Stomach (tissue), 4 donors: ENCODE results near the gene SNRNP25.

ENCODE experiments used
- EP300 ChIP-seq: sonication (generic); formaldehyde crosslinking; IDR thresholded peaks from one replicate; pipeline ENCODE4 v1.6.1; 2017; ENCODE audit warnings: antibody characterized with exemption
- POLR2A ChIP-seq, 4 donors: fragments of 450-650 bp; IDR thresholded peaks; one replicate each; pipeline ENCODE4 v1.6.1; 2016; ENCODE audit warnings: antibody characterized with exemption in 4 of 4, control low read depth in 2 of 4, mild to moderate bottlenecking in 1 of 4, moderate library complexity in 1 of 4
- POLR2AphosphoS5 ChIP-seq, 3 donors: sonication (generic); formaldehyde crosslinking; IDR thresholded peaks; one replicate each; pipeline ENCODE4 v1.6.1; 2016; ENCODE audit warnings: antibody characterized with exemption in 3 of 3
- TF ChIP-seq, protein P1 (sequence below), 7 experiments: fragments of 450-650 bp in 4 of 7; fragments of 200-600 bp in 3 of 7; sonication (generic) in 3 of 7; IDR thresholded peaks; one replicate each; pipeline ENCODE4 v1.5.1; 2016 to 2019; ENCODE audit warnings: antibody characterized with exemption in 7 of 7, control low read depth in 2 of 7, mild to moderate bottlenecking in 1 of 7

DNA sequence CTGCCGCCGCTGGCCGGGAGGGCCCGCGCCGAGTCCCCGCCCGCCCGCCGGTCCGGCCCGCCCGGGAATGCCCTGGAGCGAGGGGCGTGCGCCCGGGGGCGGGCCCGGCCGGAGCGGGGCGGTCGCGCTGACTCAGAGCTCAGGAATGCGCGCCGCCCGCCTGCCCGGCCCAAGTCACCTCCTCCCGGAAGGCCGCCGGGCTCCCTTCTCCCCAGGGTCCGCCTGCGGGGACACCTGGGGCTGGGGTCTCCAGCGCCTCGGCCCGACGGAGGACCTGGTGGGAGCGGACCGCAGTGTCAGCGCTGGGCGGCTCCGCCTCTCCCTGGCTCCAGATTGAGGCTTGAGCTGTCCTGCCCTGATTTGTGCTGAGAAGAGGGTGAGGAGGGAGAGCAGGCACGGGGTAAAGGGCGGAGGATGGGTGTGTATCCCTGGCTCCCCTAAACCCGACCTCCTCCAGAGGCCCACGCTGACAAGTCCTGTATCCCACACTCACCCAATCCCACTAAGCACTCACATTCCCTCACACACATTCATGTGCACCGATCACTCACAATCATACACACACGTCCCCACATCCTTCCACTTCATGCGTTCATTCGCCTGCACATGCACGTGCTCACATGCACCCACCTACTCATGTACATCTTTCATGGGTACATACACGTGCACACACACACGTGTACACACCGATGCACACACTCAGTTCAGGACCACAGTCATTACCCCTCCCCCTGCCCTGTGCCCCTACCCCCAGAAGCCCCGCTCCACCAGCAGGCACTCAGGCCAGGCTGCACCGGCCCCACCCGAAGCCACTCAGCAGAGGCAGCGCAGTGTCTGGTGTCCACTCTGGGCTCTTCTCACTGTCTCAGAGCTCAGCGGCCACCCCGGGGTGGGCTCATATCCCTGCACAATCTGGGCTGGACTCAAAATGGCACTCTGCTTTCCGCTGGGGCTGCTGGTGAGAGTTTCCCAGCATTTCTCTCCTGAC, 19.2 kb downstream of the SNRNP25 start, which contains the start of gene RHBDF1:
- no peak for TF ChIP-seq EP300
- TF ChIP-seq POLR2A (IDR thresholded peaks at IDR 0.05): no peak
- TF ChIP-seq, protein P1, sequence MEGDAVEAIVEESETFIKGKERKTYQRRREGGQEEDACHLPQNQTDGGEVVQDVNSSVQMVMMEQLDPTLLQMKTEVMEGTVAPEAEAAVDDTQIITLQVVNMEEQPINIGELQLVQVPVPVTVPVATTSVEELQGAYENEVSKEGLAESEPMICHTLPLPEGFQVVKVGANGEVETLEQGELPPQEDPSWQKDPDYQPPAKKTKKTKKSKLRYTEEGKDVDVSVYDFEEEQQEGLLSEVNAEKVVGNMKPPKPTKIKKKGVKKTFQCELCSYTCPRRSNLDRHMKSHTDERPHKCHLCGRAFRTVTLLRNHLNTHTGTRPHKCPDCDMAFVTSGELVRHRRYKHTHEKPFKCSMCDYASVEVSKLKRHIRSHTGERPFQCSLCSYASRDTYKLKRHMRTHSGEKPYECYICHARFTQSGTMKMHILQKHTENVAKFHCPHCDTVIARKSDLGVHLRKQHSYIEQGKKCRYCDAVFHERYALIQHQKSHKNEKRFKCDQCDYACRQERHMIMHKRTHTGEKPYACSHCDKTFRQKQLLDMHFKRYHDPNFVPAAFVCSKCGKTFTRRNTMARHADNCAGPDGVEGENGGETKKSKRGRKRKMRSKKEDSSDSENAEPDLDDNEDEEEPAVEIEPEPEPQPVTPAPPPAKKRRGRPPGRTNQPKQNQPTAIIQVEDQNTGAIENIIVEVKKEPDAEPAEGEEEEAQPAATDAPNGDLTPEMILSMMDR (IDR thresholded peaks at IDR 0.05): no peak
- no peak for TF ChIP-seq POLR2AphosphoS5 (IDR thresholded peaks at IDR 0.05)
